Cerebellar cortex (tissue), 1 donor: ENCODE measurements around the gene IFNA4.
"Not testable (repeated sequence)": the region's sequence is repeated elsewhere in the genome, so short reads cannot be mapped to it uniquely, and the experiment has no call there.

ENCODE experiments used
- DNase-seq: peaks from one replicate; pipeline ENCODE4 v3.0.0-alpha.2; 2015; ENCODE audit warnings: low spot score

IFNA4 gene

GRCh38 chr9:21187487-21187886 is at the start of gene IFNA4:
IFNA4 (minus strand) TSS chr9:21187587; CDS start chr9:21187531, 56 bp downstream.
- not testable (repeated sequence) for DNase-seq

DNA sequence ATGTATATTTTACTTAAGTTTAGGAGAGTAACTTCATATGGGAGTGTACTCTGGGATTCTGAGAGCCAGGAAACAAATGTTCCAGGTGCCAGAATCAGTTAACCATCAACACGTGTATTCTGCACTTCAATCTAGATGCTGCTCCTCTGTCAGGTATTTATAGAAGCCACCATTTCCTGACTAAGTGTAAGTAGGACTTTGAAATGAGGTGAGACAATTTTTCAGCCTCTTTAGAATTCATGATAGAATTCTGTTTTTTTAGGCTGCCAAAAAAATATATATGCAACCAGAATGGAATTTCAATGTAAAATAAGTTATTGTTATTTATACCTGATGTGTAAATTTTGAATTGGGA is 49.0 kb upstream of the IFNA4 start:
- not testable (repeated sequence) for DNase-seq

DNA sequence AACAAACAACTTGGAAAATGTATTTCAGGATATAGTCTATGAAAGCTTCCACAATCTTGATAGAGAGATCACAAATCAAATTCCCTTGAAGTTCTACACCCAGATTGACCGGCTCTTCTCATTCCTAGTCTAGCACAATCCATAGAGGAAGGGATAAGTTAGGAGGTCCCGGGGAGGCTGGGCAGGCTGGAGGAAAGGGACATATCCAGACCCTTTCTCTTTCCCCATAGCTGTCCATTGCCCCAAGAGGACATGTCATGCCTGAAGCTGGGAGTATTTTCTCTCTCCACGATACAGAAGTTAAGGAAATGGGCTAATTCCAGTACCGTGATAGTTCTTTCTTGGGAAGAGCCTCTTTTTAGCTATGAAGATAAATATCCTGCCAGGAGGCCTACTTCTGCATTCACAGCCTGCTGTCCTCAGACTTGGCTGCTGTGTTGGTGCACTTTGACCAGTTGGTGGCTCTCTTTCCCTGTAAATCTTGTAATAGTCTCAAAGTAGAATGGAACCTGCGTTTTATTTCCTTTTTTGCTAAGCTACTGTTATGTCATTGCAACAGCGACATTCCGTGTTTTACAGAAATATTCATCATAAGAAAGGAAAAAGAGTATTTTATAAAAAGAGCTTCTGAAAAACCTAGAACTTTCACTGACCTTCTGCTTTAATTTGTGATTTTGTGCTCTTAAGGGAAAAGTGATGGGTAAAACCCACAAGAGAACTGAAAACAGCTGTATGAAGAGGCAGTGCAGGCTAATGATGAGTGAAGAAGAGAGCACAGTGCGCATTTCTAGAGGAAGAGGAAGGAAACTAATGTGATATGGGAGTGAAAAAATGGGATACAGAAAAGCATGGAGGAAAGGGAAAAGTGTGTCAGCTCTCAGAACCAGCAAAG is 48.3 kb upstream of the IFNA4 start:
- peak; percentile 48 for DNase-seq

DNA sequence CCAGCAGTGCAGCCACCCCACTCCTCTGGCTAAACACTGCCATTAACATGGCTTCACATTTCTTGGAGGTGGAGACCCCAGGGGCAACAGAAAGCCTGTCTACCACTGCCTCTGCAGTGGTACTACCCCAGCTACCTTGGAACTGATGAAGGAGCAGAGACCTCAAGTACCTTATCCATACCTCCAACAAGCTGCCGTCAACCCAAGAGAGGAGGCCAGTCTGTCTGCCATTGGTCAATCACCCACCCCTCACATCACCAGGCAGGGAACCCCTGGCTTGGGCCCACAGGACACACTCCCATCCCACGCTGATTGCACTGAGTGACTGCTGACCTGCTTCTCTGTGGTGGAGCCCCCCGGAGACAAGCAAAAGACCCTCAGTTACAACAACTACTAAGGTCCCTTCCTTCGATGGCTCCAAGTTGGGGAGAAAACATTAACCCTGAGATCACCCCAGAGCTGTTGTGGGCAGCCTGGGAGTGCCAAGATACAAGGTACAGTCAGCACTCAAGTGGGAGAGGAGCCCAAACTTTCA is 46.8 kb upstream of the IFNA4 start:
- DNase-seq = no peak

GRCh38 chr9:21233258-21233657 is 45.9 kb upstream of the IFNA4 start:
- no peak for DNase-seq

DNA sequence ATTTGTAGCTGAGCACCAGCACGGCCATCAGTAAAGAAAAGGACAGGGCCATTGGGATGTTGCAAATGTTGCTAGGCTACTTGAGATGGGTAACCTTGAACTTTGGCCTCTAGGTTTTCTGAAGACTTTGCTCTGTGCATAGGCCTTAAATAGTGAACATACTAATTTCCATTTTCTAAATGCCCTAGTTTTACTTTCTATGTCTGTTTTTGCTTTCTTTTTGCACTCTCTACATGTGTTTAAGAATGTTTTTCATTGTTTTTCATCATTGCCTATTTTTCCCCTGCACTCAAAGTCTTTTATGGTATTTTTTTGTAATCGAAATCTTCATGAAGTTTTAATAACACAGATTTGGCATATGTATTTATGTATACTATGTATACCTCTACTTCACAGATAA is 40.7 kb upstream of the IFNA4 start, which contains the start of gene IFNA17:
TSS of gene IFNA17 (minus strand) at position 101 of the 400 bp plus-strand sequence. CDS start at position 52, 49 bp downstream.
- no peak for DNase-seq

GRCh38 chr9:21217211-21217610 is 29.8 kb upstream of the IFNA4 start, which contains the start of gene IFNA16:
IFNA16 (minus strand) TSS chr9:21217311; CDS start chr9:21217305, 6 bp downstream.
- not testable (repeated sequence) for DNase-seq

- peak; percentile 1 for DNase-seq
Measured at GRCh38 chr9:21213411-21214326, 26.3 kb upstream of the IFNA4 start.

GRCh38 chr9:21212160-21212559 is 24.8 kb upstream of the IFNA4 start:
- DNase-seq = not testable (repeated sequence)

DNA sequence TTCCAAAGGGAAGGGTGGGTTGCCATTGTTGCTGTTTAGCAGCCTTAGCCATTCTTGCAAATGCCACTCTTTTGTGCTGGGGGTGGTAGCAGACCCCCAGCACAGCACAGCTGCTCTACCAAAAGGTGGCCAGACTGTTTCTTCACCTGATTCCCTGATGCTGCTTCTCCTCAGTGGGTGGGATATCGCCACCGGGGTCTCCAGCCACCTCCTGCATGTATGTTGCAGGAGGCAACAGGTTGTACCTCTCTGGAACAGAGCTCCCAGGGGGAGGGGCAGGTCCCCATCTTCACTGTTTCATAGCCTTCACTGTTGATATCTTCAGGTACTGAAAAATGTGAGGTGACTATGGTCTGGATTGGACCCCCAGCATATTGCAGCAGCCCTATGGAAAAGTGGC is 23.4 kb upstream of the IFNA4 start:
- DNase-seq = not testable (repeated sequence)

DNA sequence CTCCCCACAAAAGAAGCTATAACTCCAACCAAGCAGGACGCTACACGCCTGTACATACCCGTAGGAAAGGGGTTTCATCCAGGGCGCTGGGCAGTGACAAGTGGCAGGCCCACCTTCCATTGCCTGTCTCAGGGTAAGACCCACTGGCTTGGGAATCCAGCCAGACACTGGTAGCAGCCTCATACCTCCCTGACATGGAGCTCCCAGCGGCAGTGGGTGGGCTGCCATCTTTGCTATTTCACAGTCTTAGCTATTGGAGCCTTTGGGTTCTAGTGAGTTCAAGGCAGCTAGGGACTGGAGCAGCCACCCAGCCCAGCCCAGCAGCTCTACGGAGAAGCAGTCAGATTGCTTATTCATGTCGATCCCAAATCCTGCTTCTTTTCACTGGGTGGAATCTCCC is 22.9 kb upstream of the IFNA4 start:
- no peak for DNase-seq

DNA sequence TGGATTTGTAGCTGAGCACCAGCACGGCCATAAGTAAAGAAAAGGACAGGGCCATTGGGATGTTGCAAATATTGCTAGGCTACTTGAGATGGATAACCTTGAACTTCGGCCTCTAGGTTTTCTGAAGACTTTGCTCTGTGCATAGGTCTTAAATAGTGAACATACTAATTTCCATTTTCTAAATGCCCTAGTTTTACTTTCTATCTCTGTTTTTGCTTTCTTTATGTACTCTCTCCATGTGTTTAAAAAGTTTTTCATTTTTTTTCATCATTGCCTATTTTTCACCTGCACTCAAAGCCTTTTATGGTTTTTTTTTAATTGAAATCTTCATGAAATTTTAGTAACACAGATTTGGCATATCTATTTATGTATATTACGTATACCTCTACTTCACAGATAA is 19.7 kb upstream of the IFNA4 start, which contains the start of gene IFNA10:
TSS of gene IFNA10 (minus strand) at position 101 of the 400 bp plus-strand sequence. CDS start at position 55, 46 bp downstream.
- not testable (repeated sequence) for DNase-seq

DNA sequence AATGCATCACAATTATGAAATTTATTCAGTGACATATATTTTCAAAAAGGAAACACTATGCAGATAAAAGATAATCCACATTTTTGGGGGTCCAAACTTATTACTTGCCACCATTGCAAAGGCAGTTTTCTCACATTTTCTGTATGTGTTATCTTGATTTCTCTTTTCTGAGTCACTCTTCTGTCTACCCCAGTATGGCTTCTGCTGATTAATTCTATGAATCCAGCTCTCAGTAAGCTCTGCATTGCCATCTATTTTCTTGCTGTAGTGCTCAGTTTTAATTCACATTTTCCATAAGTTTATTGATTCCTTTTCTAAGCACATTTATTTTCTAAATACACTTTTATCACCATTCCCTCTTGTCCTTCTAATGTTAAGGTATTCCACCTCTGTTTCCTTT is 17.8 kb upstream of the IFNA4 start:
- no peak for DNase-seq

- not testable (repeated sequence) for DNase-seq
Measured at GRCh38 chr9:21202105-21202504, 14.7 kb upstream of the IFNA4 start, which contains the start of gene IFNA7. IFNA7 (minus strand) TSS chr9:21202205; CDS start chr9:21202165, 40 bp downstream.

- DNase-seq = peak; percentile 19
Measured at GRCh38 chr9:21194867-21195776, 7.7 kb upstream of the IFNA4 start.

DNA sequence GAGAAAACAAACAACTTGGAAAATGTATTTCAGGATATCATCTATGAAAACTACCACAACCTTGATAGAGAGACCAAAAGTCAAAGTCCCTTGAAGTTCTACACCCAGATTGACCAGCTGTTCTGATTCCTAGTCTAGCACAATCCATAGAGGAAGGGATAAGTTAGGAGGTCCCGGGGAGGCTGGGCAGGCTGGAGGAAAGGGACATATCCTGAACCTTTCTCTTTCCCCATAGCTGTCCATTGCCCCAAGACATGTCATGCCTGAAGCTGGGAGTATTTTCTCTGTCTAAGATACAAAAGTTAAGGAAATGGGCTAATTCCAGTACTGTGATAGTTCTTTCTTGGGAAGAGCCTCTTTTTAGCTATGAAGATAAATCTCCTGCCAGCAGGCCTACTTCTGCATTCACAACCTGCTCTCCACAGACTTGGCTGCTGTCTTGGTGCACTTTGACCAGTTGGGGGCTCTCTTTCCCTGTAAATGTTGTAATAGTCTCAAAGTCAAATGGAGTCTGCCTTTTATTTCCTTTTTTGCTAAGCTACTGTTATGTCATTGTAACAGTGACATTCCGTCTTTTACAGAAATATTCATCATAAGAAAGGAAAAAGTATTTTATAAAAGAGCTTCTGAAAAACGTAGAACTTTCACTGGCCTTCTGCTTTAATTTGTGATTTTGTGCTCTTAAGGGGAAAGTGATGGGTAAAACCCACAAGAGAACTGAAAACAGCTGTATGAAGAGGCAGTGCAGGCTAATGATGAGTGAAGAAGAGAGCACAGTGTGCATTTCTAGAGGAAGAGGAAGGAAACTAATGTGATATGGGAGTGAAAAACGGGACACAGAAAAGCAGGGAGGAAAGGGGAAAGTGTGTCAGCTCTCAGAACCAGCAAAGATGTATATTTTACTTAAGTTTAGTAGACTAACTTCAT is 4.3 kb downstream of the IFNA4 start:
- peak; percentile 9 for DNase-seq

- no peak for DNase-seq
Measured at GRCh38 chr9:21174671-21175070, 12.7 kb downstream of the IFNA4 start.

- DNase-seq = no peak
Measured at GRCh38 chr9:21172156-21172555, 15.2 kb downstream of the IFNA4 start.

GRCh38 chr9:21171351-21171750 is 16.0 kb downstream of the IFNA4 start:
- DNase-seq = no peak

- DNase-seq = not testable (repeated sequence)
Measured at GRCh38 chr9:21166560-21166959, 20.8 kb downstream of the IFNA4 start, which contains the start of gene IFNA21. IFNA21 (minus strand) TSS chr9:21166660; CDS start chr9:21166612, 48 bp downstream.
